ENCODE data around the gene HS3ST2. TPM values are rescaled to one million over a fixed set of nuclear protein-coding genes. Genes with fewer than 3 reads are reported as not detected.

HS3ST2 gene
- total and polyA plus RNA-seq, 2 experiments from 2014 or later = 0.17 TPM; not detected in 1

- Histone ChIP-seq H3K27ac (no peak overlapping the region), H3K36me3 (replicated peaks; ENCODE audit: insufficient read depth, low read depth) (no peaks in the 10 kb centered on the region), H3K27me3 (peaks cover 16% of the 10 kb centered on the region), H3K4me2 (no peak overlapping the region), H3K4me3 (no peak overlapping the region), H4K20me1 (ENCODE audit: insufficient read depth, poor library complexity, severe bottlenecking) (no peaks in the 10 kb centered on the region), H2AFZ (no peak overlapping the region), H3K4me1 (ENCODE audit: insufficient read depth) (no peaks in the 10 kb centered on the region), H3K9me2 (replicated peaks; ENCODE audit: insufficient read depth) (no peaks in the 10 kb centered on the region), H3K79me2 (no peaks in the 10 kb centered on the region), H3K9me3 (ENCODE audit: low read depth) (no peaks in the 10 kb centered on the region)
- WGBS (ENCODE audit: low lambda C conversion rate, missing lambda C conversion rate) = 57% methylated on average over 4 of the region's 4 CpGs
- no peak for DNase-seq (ENCODE audit: low spot score)
- TF ChIP-seq CTCF (IDR thresholded peaks at IDR 0.05; ENCODE audit: poor library complexity) (no peak), EZH2 (IDR thresholded peaks at IDR 0.05; ENCODE audit: borderline replicate concordance) (no peak), EZH2phosphoT487 (IDR thresholded peaks at IDR 0.05; ENCODE audit: low read depth, severe bottlenecking, unreplicated experiment) (no peak)
Measured at GRCh38 chr16:22848451-22848850, 34.5 kb downstream of the HS3ST2 start.

GRCh38 chr16:22849517-22849916 lies 35.6 kb downstream of the HS3ST2 start:
- 93% methylated on average over 2 of the region's 2 CpGs for whole genome bisulfite sequencing (ENCODE audit: low lambda C conversion rate, missing lambda C conversion rate)
- no peaks in the 10 kb centered on the region for H3K9me3 ChIP-seq (ENCODE audit: low read depth)
- no peak for DNase-seq (ENCODE audit: low spot score)
- H4K20me1 ChIP-seq (ENCODE audit: insufficient read depth, poor library complexity, severe bottlenecking) = no peaks in the 10 kb centered on the region
- no peaks in the 10 kb centered on the region for H3K9me2 ChIP-seq (replicated peaks; ENCODE audit: insufficient read depth)
- no peaks in the 10 kb centered on the region for H3K4me1 ChIP-seq (ENCODE audit: insufficient read depth)
- no peak overlapping the region for H3K27ac ChIP-seq
- no peaks in the 10 kb centered on the region for H3K36me3 ChIP-seq (replicated peaks; ENCODE audit: insufficient read depth, low read depth)
- no peaks in the 10 kb centered on the region for H3K79me2 ChIP-seq
- H3K4me3 ChIP-seq = no peak overlapping the region
- no peak overlapping the region for H2AFZ ChIP-seq
- H3K4me2 ChIP-seq = no peak overlapping the region
- TF ChIP-seq CTCF (IDR thresholded peaks at IDR 0.05; ENCODE audit: poor library complexity) (no peak), EZH2 (IDR thresholded peaks at IDR 0.05; ENCODE audit: borderline replicate concordance) (no peak), EZH2phosphoT487 (IDR thresholded peaks at IDR 0.05; ENCODE audit: low read depth, severe bottlenecking, unreplicated experiment) (no peak)
- H3K27me3 ChIP-seq = peaks cover 16% of the 10 kb centered on the region

GRCh38 chr16:22855231-22855630 lies 41.3 kb downstream of the HS3ST2 start:
- H3K79me2 ChIP-seq = no peaks in the 10 kb centered on the region
- H2AFZ ChIP-seq = no peak overlapping the region
- no peaks in the 10 kb centered on the region for H3K9me3 ChIP-seq (ENCODE audit: low read depth)
- H3K4me1 ChIP-seq (ENCODE audit: insufficient read depth) = no peaks in the 10 kb centered on the region
- WGBS (ENCODE audit: low lambda C conversion rate, missing lambda C conversion rate) = 78% methylated on average over 2 of the region's 2 CpGs
- H3K4me3 ChIP-seq = no peak overlapping the region
- no peak for DNase-seq (ENCODE audit: low spot score)
- H3K36me3 ChIP-seq (replicated peaks; ENCODE audit: insufficient read depth, low read depth) = no peaks in the 10 kb centered on the region
- no peaks in the 10 kb centered on the region for H4K20me1 ChIP-seq (ENCODE audit: insufficient read depth, poor library complexity, severe bottlenecking)
- H3K4me2 ChIP-seq = no peak overlapping the region
- no peak overlapping the region for H3K27ac ChIP-seq
- peaks cover 8% of the 10 kb centered on the region for H3K27me3 ChIP-seq
- H3K9me2 ChIP-seq (replicated peaks; ENCODE audit: insufficient read depth) = no peaks in the 10 kb centered on the region
- TF ChIP-seq CTCF (IDR thresholded peaks at IDR 0.05; ENCODE audit: poor library complexity) = no peak
- TF ChIP-seq EZH2phosphoT487 (IDR thresholded peaks at IDR 0.05; ENCODE audit: low read depth, severe bottlenecking, unreplicated experiment) = no peak
- TF ChIP-seq EZH2 (IDR thresholded peaks at IDR 0.05; ENCODE audit: borderline replicate concordance) = no peak

All from hepatocyte (in vitro differentiated cells).